Skin of body (tissue), 2 donors: ENCODE measurements around the gene CRHR1. TPM values are rescaled to one million over a fixed set of nuclear protein-coding genes. Genes with fewer than 3 reads are reported as not detected.

ENCODE experiments used
- DNase-seq: peaks from one replicate; lab custom pipeline; 2025; lab: John Stamatoyannopoulos, UW
- total RNA-seq: library from RNA; depleted of rRNA; stranded (reverse); fragments of >200 nt; gene quantifications from one replicate; pipeline ENCODE4 v1.2.3, GENCODE V29; 2014

Gene CRHR1
- total RNA-seq, 1 donor from 2014 or later: 0.39 TPM

GRCh38 chr17:45820052-45820780 is 36.1 kb downstream of the CRHR1 start:
- no peak for DNase-seq

GRCh38 chr17:45821147-45821546 is 37.0 kb downstream of the CRHR1 start:
- no peak for DNase-seq

- DNase-seq: no peak
Measured at GRCh38 chr17:45823598-45823997, 39.5 kb downstream of the CRHR1 start.

GRCh38 chr17:45824475-45824874 is 40.4 kb downstream of the CRHR1 start:
- no peak for DNase-seq

- no peak for DNase-seq
Measured at GRCh38 chr17:45824901-45825492, 40.9 kb downstream of the CRHR1 start.

- no peak for DNase-seq
Measured at GRCh38 chr17:45825792-45826191, 41.7 kb downstream of the CRHR1 start.

GRCh38 chr17:45826919-45827588 is 42.9 kb downstream of the CRHR1 start:
- DNase-seq: no peak

GRCh38 chr17:45828171-45828570 is 44.1 kb downstream of the CRHR1 start:
- DNase-seq: no peak

GRCh38 chr17:45828582-45829133 is 44.5 kb downstream of the CRHR1 start:
- no peak for DNase-seq

GRCh38 chr17:45833920-45834319 is 49.8 kb downstream of the CRHR1 start:
- DNase-seq: no peak

GRCh38 chr17:45834471-45835396 is 50.6 kb downstream of the CRHR1 start:
- DNase-seq: no peak

GRCh38 chr17:45835481-45835880 is 51.4 kb downstream of the CRHR1 start:
- DNase-seq: no peak

- no peak for DNase-seq
Measured at GRCh38 chr17:45836047-45837044, 52.2 kb downstream of the CRHR1 start.

GRCh38 chr17:45837187-45837586 is 53.1 kb downstream of the CRHR1 start:
- DNase-seq: no peak

GRCh38 chr17:45837603-45838002 is 53.5 kb downstream of the CRHR1 start:
- DNase-seq: no peak

GRCh38 chr17:45838751-45839295 is 54.7 kb downstream of the CRHR1 start:
- DNase-seq: no peak

GRCh38 chr17:45839442-45839841 is 55.3 kb downstream of the CRHR1 start:
- DNase-seq: no peak

GRCh38 chr17:45841186-45841585 is 57.1 kb downstream of the CRHR1 start:
- DNase-seq: no peak

GRCh38 chr17:45841883-45842525 is 57.9 kb downstream of the CRHR1 start:
- no peak for DNase-seq
